GM18868 (cell line): ENCODE data around the gene LHFPL6.

Experiments used
- ATAC-seq: cut with Tn5 transposase; IDR thresholded peaks from one replicate; pipeline ENCODE4 v1.9.1; 2021; ENCODE audit warnings: mild to moderate bottlenecking, moderate library complexity; ENCODE audit not compliant: unreplicated experiment

Gene LHFPL6

GRCh38 chr13:39521701-39522100, 81.3 kb downstream of the LHFPL6 start:
- no peak for ATAC-seq

GRCh38 chr13:39516096-39516495, 86.9 kb downstream of the LHFPL6 start:
- ATAC-seq = no peak

GRCh38 chr13:39515224-39515714, 87.7 kb downstream of the LHFPL6 start:
- no peak for ATAC-seq

GRCh38 chr13:39512687-39513086, 90.3 kb downstream of the LHFPL6 start:
- no peak for ATAC-seq

GRCh38 chr13:39510316-39510695, 92.7 kb downstream of the LHFPL6 start:
- peak; percentile 90 for ATAC-seq

- peak; percentile 11 for ATAC-seq
Observed at GRCh38 chr13:39509616-39510315, 93.2 kb downstream of the LHFPL6 start.

- ATAC-seq = no peak
Observed at GRCh38 chr13:39506559-39507390, 96.2 kb downstream of the LHFPL6 start.

GRCh38 chr13:39505151-39505550, 97.8 kb downstream of the LHFPL6 start:
- ATAC-seq = no peak

- ATAC-seq = no peak
Observed at GRCh38 chr13:39503048-39503447, 99.9 kb downstream of the LHFPL6 start.

- peak; percentile 47 for ATAC-seq
Observed at GRCh38 chr13:39501702-39502324, 101.2 kb downstream of the LHFPL6 start.

GRCh38 chr13:39499604-39500003, 103.4 kb downstream of the LHFPL6 start:
- ATAC-seq = no peak

- ATAC-seq = no peak
Observed at GRCh38 chr13:39498471-39499114, 104.4 kb downstream of the LHFPL6 start.

- ATAC-seq = no peak
Observed at GRCh38 chr13:39496506-39496905, 106.5 kb downstream of the LHFPL6 start.

- no peak for ATAC-seq
Observed at GRCh38 chr13:39494633-39495032, 108.4 kb downstream of the LHFPL6 start.

- no peak for ATAC-seq
Observed at GRCh38 chr13:39494006-39494405, 109.0 kb downstream of the LHFPL6 start.

- ATAC-seq = no peak
Observed at GRCh38 chr13:39490136-39490535, 112.9 kb downstream of the LHFPL6 start.

GRCh38 chr13:39486758-39487157, 116.2 kb downstream of the LHFPL6 start:
- no peak for ATAC-seq

- ATAC-seq = no peak
Observed at GRCh38 chr13:39485314-39485700, 117.7 kb downstream of the LHFPL6 start.

GRCh38 chr13:39484506-39485313, 118.3 kb downstream of the LHFPL6 start:
- ATAC-seq = no peak

- no peak for ATAC-seq
Observed at GRCh38 chr13:39483326-39483725, 119.7 kb downstream of the LHFPL6 start.
